NCI-H1436 (cell line): ENCODE measurements around the gene FOXG1.
A peak's percentile ranks its signal among the peaks of the same experiment; 100 is the strongest.

ENCODE experiments used
- DNase-seq: peaks from one replicate; lab custom pipeline; 2025; lab: John Stamatoyannopoulos, UW

Gene FOXG1

DNA sequence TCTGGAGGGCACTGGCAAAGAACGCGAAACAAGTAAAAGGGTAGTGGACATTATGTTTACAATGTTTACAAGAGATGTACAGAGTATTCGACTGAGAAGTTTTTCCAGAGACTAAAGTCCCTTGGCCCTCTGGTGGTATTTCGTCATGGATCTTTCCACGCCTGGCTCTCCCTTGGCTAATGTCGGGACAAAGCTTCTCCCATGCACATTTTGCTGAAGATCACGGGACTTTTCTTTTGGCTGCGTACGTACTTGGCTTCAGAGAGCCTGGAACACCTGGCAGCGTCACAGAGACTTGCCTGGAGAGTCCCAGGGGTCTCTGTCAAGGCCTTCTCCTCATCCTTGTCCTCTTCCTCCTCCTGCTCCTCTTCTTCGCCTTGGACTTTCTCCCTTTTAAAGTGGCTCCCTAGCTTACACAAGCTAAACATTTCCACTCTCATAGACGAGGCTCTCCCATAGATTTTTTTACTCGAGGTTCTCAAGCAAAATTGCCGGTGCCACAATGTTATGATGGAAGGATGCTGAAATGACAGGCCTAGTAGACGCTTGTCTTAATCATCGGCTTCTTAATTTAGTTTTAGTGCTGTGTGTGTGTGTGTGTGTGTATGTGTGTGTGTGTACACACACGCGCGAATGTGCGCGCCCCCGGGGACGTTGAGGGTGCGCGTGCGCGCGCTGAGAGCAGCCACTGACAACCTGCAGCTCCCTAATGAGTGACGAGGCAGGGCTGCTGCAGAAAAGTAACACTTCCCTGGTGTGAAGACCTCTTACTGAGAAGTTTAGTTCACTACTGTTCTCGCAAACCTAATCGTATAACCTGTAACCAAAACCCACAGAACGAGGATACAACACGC is 4.9 kb upstream of the FOXG1 start:
- DNase-seq = peak; percentile 45

DNA sequence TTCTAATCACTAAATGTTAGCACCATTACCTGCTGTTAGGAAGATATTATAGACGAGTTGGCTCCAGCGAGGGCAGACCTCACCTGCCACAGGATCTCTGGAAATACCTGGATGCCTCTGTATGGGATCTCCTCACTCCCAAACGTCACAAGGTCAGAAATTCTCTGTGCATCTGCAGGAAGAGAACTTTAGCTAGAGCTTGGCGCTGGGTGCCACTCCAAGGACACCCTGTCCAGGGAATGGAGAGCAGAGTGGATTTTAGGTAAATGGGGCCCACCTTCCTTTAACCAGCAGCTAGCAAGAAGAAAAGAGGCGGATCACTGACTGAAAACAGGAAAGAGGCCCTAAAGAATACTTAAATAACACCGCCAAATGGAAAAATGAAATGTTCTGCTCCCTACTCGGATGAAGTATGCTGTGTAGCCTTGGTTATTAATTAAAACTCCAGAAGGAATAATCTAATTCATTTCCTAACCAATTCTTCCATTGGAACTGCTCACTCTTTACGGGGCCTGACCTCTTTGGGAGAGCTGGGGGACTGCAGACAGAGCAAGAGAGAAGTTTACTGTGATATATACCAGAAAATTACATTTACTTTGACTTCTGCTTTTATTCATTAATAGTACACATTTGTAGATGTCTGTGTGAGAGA is 4.2 kb upstream of the FOXG1 start:
- no peak for DNase-seq

DNA sequence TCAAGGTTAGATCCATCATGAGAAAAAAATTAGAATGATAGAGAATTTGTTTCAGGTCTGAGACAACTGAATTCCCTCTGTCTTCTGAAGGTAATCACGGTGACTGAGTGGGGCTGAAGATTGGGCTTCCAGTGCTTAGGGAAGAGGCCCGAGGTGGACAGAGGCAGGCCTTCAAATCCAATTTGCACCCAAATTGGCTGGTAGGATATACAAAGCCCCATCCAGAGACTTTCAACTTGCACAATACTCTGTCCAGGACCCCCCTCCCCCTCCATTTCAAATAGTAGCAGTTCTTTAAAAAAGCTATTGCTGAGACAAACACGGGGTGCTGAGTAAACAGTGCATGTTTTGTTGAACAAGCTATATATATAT is 3.6 kb upstream of the FOXG1 start:
- DNase-seq = no peak

DNA sequence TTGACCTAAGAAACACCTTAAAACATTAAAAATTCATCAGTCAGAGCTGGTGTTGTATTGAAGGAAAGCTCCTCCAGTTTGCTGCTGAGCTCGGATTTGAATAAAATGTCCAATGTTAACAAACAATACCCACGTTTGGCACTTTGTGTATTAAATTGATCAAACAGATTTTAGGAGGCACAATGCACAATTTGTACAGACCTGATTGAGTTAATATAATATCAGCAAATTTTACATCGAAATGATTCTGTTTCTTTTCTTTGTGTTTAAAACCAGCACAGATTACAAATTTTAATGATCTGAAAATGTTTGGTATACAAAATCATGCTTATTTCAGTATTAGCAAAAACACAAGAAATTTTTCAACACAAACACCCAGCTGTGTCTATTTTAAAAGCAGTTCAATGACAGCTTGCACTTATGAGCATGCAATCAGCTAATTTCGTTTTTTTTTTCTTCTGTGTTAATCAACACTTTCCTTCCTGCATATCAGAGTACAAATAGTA is 2.8 kb upstream of the FOXG1 start:
- DNase-seq = no peak

DNA sequence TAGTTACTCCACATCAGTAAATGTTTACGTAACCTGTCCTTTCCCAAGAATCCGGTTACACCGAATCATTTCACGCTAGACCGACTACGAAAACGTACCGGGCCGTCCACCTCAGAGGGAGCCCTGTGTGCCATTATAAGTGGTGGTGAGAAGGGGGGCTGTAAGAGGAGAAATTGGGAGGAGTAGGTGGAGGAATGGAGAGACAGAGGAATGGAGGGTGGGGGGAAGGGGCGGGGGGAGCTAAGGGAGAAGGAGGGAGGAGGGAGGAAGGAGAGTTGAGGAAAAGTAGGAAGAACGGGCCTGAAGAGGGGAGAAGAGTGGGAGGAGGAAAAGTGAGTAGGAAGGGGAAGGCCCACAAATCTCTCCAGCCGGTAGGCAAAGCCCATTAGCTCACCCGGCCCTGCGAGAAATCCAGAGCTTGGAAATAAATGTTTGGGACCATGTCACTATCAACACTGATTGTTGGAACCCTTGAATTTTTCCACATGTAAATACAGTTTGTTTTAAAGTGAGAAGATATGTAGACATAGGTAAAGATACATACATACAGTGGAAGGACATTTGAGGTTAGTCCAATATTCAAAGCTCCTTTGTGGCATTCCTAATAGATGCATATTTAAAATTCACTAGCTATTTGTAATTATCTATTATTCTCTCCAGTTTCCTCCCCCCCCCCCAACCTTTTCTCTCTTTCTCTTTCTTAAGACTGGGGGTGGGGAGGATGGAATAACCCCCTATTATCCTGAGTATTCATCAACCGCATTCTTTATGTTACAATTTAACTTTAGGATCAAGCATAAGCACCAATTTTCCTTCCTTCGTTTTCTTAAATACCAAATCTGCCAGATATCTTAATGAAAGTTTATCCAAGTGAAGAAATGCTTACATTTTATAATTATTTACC is 2.1 kb upstream of the FOXG1 start:
- peak; percentile 36 for DNase-seq

DNA sequence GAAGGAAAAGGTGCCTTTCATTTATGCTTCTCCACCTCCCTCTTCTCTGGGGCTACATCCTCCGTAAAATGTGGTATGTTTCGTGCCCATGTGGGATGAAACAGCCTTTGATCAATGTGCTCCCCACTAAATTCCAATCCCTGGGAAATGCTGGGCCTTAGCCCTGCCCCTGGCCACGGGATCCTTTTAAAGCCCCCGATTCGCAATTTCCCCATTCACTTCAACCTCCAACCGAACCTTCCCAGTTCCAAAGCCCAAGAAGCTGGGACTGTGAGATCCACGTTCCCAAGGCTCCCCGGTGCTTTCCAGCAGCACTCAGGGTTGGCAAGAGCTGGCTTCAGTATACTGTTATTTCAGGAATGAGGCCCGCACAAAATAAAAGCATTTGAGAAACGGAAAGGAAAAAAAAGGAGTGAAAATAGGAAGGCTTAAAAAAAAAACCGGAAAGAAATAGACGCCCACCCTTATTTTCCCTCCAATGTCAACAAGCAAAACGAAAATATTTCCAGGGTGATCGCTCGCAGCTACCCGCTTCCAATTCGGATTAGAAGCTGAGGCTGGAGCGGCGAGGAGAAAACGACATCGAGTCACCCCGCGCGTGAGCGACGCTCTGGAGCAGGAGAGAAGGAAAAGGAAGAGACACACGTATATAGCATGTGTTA is 1.3 kb upstream of the FOXG1 start:
- DNase-seq = no peak

DNA sequence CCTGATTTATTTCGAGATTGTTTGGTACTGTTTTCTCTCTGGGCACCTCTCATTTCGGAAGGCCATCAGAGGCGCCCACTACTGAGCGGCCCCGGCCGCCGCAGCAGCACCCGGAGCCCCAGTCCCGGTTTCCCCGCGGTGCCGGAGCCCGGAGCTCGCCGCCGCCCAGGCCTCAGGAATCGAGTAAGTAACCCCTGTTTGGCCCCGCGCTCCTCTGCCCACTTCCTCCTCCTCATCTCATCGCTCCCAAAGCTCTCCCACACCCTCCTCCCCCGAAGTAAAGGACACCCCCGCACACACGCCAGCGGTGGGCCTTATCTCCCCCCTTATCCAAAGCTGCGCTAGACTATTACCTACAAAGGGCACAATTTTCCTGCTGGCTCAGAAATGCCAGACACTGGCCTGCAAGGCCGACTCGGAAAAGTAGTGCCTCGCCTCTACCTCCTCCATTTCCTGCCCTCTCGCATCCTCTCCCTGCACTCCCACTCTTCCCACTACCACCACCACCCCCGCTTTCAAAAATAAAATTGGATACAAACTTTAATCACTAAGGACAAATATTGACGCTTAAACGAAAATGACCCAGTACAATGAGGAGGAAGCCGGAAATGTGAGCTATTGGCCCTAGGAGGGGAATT is 637 bp upstream of the FOXG1 start:
- no peak for DNase-seq

DNA sequence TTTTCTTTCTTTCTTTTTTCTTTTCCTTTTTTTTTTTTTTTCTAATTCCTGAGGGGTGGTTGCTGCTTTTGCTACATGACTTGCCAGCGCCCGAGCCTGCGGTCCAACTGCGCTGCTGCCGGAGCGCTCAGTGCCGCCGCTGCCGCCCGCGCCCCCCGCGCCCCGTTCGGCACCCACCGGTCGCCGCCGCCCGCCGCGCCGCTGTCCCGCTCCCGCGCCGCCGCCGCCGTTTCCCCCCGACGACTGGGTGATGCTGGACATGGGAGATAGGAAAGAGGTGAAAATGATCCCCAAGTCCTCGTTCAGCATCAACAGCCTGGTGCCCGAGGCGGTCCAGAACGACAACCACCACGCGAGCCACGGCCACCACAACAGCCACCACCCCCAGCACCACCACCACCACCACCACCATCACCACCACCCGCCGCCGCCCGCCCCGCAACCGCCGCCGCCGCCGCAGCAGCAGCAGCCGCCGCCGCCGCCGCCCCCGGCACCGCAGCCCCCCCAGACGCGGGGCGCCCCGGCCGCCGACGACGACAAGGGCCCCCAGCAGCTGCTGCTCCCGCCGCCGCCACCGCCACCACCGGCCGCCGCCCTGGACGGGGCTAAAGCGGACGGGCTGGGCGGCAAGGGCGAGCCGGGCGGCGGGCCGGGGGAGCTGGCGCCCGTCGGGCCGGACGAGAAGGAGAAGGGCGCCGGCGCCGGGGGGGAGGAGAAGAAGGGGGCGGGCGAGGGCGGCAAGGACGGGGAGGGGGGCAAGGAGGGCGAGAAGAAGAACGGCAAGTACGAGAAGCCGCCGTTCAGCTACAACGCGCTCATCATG is 654 bp downstream of the FOXG1 start:
- DNase-seq = peak; percentile 40

DNA sequence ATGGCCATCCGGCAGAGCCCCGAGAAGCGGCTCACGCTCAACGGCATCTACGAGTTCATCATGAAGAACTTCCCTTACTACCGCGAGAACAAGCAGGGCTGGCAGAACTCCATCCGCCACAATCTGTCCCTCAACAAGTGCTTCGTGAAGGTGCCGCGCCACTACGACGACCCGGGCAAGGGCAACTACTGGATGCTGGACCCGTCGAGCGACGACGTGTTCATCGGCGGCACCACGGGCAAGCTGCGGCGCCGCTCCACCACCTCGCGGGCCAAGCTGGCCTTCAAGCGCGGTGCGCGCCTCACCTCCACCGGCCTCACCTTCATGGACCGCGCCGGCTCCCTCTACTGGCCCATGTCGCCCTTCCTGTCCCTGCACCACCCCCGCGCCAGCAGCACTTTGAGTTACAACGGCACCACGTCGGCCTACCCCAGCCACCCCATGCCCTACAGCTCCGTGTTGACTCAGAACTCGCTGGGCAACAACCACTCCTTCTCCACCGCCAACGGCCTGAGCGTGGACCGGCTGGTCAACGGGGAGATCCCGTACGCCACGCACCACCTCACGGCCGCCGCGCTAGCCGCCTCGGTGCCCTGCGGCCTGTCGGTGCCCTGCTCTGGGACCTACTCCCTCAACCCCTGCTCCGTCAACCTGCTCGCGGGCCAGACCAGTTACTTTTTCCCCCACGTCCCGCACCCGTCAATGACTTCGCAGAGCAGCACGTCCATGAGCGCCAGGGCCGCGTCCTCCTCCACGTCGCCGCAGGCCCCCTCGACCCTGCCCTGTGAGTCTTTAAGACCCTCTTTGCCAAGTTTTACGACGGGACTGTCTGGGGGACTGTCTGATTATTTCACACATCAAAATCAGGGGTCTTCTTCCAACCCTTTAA is 1.5 kb downstream of the FOXG1 start:
- peak; percentile 49 for DNase-seq

DNA sequence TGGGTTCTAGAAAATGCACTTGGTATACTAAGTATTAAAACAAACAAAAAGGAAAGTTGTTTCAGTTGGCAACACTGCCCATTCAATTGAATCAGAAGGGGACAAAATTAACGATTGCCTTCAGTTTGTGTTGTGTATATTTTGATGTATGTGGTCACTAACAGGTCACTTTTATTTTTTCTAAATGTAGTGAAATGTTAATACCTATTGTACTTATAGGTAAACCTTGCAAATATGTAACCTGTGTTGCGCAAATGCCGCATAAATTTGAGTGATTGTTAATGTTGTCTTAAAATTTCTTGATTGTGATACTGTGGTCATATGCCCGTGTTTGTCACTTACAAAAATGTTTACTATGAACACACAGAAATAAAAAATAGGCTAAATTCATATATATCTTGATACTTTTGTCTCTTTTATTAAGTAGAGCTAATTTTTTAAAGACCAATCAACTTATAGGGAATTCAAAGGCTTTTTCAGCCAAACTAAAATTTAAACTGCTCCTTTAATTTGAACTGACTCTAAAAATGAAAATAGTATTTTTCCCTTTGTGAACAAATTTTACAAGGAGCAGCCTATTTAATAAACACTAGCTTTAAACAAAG is 2.8 kb downstream of the FOXG1 start:
- no peak for DNase-seq

DNA sequence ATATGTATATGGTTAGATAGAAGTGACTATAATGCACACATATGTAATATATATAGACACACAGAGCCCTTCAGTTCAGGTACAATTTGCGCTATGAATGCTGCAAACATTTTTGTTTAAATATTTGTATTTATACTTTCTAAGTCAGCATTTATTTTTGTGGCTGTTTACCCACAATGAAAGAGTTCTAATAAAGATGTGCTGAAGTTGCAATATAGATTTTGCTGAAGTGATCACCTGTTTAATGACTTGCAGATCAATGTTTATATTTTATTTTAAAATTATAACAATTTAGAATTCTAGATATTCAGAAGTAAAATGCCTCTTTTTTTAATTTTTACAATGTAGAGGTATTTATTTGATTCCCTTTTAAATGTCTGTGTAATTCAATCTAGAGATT is 3.5 kb downstream of the FOXG1 start:
- no peak for DNase-seq

DNA sequence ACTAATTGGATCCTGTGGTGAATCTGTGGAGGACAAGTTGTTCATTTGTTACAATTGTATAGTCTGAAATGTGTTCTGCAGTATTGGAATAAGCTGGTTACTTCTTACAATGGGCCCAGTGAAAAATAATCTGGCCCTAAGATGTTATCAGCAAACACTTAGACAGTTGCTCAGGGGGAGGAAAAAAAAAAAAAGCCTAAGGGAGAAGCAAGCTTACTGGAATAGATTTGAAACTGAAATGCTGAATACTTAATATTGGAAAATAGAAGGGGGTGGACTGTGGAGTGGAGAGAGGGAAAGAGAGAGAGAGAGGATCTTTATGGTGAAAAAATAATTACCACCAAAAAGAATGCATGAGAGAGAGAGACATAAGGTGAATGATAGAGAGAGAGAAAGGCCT is 4.0 kb downstream of the FOXG1 start:
- DNase-seq = no peak

DNA sequence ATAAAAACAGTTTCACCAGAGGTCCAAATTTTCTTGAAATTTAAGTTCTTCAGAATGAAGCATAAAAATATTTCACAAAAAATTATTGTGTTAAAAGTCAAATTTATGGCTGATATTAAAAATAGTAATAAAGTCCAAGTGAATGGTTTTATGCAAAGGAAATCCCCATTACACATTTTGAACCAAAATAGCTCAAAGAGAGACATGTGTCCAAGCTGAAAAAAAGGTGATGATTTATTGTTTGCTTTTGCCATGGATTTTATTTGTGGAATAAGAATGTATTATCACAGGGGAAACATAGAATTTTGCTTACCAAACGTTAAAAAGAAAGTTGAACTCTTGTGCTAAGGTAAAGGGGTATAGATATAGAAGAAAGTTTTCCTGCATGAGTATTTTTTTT is 4.6 kb downstream of the FOXG1 start:
- DNase-seq = no peak

DNA sequence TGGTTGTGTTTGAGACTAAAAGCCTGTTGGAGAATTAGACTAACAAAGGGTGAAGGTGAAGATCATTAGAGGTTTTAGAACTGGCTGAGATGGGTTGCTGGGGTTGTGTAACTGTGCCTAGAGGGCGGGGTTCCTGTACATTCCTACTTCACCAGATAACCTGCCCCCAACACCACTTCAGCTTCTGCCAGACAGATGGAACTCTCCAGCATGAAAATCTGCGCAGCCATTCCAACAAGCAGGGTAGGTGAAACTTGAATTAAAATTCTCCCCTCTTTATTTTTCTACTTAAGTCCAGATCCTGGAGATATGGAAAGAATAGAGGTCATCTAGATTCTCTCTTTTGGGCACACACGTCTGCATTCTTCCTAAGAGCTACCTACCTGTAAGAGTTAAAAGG is 6.0 kb downstream of the FOXG1 start:
- DNase-seq = no peak

DNA sequence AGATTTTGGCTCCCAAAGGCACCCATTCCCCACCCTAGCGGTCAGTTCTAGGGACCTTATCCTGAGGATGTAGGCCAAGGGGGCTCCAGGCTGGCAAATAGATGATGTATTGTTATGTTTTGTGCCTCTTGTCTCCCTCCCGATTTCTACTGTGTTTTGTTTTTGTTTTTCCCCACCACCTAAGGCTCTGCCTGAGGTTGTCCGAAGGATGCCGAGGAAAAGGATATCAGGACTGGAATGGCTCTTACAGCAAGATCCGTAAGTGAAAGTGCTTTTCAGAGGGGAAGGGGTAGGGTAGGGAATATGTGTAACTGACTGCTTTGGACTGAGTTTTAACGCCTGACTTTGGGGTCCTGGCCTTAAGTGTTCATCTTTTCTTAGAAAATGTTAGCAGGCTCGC is 6.6 kb downstream of the FOXG1 start:
- DNase-seq = no peak

DNA sequence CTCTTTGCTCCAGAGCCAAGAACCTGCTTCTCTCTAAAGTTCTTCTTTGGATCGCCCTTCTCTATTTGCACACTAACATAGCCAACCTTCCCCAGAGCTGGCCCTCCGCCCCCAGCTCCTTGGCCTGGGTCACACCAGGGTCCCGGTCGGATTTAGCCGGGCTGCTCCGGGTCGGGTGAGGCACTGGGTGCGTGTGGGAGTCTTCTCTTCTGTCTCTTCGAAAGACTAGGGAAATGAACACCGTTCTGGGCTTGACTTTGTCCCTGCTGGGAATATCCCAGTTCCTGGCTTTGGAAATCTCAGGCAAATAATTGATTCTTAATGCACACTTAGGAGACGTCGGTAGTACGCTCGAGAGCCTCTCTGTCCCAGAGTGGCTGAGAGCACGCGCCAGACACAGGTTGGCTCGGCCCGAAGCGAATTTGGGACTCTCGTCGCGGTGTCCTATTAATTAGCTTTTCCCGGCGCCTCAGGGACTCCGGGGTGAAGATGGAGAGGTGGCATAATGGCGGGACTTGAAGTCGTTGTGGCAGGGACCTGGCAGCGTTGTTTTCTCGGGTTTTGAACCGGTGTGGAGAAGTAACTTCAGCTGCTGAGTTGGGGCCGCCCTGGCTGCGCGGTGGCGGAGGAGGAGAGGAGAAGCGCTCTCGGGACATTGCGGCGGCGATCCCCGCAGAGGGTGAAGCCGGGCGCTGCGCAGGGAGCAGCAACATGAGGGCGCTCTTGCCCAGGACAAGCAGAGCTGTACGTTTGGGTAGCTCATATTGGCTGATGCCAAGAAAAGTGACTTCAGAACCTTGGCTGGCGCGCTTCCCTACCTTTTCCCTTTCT is 7.5 kb downstream of the FOXG1 start:
- DNase-seq = peak; percentile 83

DNA sequence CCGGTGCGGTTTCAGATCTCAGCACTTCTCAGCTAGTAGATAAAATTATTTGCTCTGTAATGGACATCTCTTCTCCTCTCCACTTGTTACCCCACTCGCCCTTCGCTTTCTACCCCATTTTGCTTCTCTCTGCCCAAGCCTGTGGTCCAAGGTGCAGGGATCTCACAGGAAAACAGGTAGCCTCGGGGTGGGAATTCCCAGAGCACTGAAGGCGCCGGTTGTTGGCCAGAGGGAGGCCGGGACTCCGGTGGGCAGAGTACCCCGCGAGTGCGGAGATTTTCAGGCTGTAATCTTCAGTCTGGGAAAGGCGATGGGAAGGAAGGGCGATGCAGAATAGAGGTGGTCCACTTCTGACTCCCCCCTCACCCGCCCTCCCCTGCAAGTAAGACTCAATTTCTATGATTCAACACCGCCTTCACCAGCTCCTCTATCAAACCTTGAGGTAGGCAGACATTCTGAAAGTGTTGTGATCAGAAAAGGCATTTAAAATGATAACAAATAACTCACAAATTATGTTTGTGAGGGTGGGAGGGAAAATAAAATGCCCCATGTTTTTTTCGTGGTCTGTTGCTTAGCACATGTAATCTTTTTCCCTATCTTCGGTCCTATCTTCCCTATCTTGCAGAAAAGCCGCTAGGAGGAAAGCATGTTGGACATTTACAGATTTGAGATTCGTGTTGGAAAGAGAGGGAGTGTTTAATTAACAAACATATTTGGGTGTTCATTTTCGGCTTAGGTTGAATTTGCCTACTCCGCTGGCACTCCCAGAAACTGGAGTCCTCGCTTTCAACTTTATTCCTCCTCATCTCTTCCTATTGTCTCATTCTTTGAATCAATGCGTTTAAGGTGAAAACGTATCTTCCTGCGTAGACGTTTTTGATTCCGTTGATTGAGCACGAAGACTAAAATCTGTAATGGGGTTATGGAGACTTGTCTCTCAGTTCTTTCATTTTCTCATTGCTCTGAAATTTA is 8.5 kb downstream of the FOXG1 start:
- DNase-seq = no peak
